ENCODE results near the gene NANOG.
A peak's percentile ranks its signal among the peaks of the same experiment; 100 is the strongest.
"Not testable (repeated sequence)": the region's sequence is repeated elsewhere in the genome, so short reads cannot be mapped to it uniquely, and the experiment has no call there.

NANOG gene

GRCh38 chr12:7788884-7789528 lies at the start of gene NANOG:
TSS of gene NANOG (plus strand) at chr12:7789402. CDS start at chr12:7789615, 213 bp downstream.
- DNase-seq (ENCODE audit: low read depth in 1 of 2, low spot score in 1 of 2); in situ Hi-C loops (cut with HindIII; ENCODE audit: low pct_unique_long_range_greater_than_20kb, low sequenced_read_pairs): not testable (repeated sequence)

GRCh38 chr12:7747246-7747645 lies 42.0 kb upstream of the NANOG start, which contains the start of gene CLEC4C:
TSS of gene CLEC4C (minus strand) at chr12:7747375. CDS start at chr12:7747348, 27 bp downstream.
- in situ Hi-C loops (cut with HindIII; ENCODE audit: low pct_unique_long_range_greater_than_20kb, low sequenced_read_pairs): no loop called here
- no peak for DNase-seq (ENCODE audit: low read depth in 1 of 2, low spot score in 1 of 2)
- no peak for TF ChIP-seq JUND (IDR thresholded peaks at IDR 0.05; ENCODE audit: low read depth)

GRCh38 chr12:7748852-7749251 lies 40.4 kb upstream of the NANOG start:
- in situ Hi-C loops (cut with HindIII; ENCODE audit: low pct_unique_long_range_greater_than_20kb, low sequenced_read_pairs): no loop called here
- no peak for DNase-seq (ENCODE audit: low read depth in 1 of 2, low spot score in 1 of 2)
- TF ChIP-seq JUND (IDR thresholded peaks at IDR 0.05; ENCODE audit: low read depth): no peak

- in situ Hi-C loops (cut with HindIII; ENCODE audit: low pct_unique_long_range_greater_than_20kb, low sequenced_read_pairs): no loop called here
- TF ChIP-seq JUND (IDR thresholded peaks at IDR 0.05; ENCODE audit: low read depth): no peak
- no peak for DNase-seq (ENCODE audit: low read depth in 1 of 2, low spot score in 1 of 2)
These were observed 39.8 kb upstream of the NANOG start for GRCh38 chr12:7749442-7749841.

GRCh38 chr12:7750350-7750749 lies 38.9 kb upstream of the NANOG start:
- DNase-seq (ENCODE audit: low read depth in 1 of 2, low spot score in 1 of 2): no peak
- no peak for TF ChIP-seq JUND (IDR thresholded peaks at IDR 0.05; ENCODE audit: low read depth)
- in situ Hi-C loops (cut with HindIII; ENCODE audit: low pct_unique_long_range_greater_than_20kb, low sequenced_read_pairs): no loop called here

GRCh38 chr12:7751394-7751793 lies 37.8 kb upstream of the NANOG start:
- in situ Hi-C loops (cut with HindIII; ENCODE audit: low pct_unique_long_range_greater_than_20kb, low sequenced_read_pairs): no loop called here

GRCh38 chr12:7751941-7752922 lies 37.0 kb upstream of the NANOG start:
- in situ Hi-C loops (cut with HindIII; ENCODE audit: low pct_unique_long_range_greater_than_20kb, low sequenced_read_pairs); DNase-seq (ENCODE audit: low read depth in 1 of 2, low spot score in 1 of 2): not testable (repeated sequence)

More at GRCh38 chr12:7751394-7751793, 37.8 kb upstream of the NANOG start:
- TF ChIP-seq JUND (IDR thresholded peaks at IDR 0.05; ENCODE audit: low read depth): no peak
- no peak for DNase-seq (ENCODE audit: low read depth in 1 of 2, low spot score in 1 of 2)

- DNase-seq (ENCODE audit: low read depth in 1 of 2, low spot score in 1 of 2); in situ Hi-C loops (cut with HindIII; ENCODE audit: low pct_unique_long_range_greater_than_20kb, low sequenced_read_pairs): not testable (repeated sequence)
These were observed 33.5 kb upstream of the NANOG start for GRCh38 chr12:7755668-7756067.

- in situ Hi-C loops (cut with HindIII; ENCODE audit: low pct_unique_long_range_greater_than_20kb, low sequenced_read_pairs): no loop called here
- TF ChIP-seq JUND (IDR thresholded peaks at IDR 0.05; ENCODE audit: low read depth): no peak
- peak in 1 of 2 experiments; percentile 41 for DNase-seq (ENCODE audit: low read depth in 1 of 2, low spot score in 1 of 2)
These were observed 32.2 kb upstream of the NANOG start for GRCh38 chr12:7756993-7757392.

- no peak for TF ChIP-seq JUND (IDR thresholded peaks at IDR 0.05; ENCODE audit: low read depth)
- in situ Hi-C loops (cut with HindIII; ENCODE audit: low pct_unique_long_range_greater_than_20kb, low sequenced_read_pairs): no loop called here
- no peak for DNase-seq (ENCODE audit: low read depth in 1 of 2, low spot score in 1 of 2)
These were observed 30.4 kb upstream of the NANOG start for GRCh38 chr12:7758766-7759140.

- no peak for DNase-seq (ENCODE audit: low read depth in 1 of 2, low spot score in 1 of 2)
- in situ Hi-C loops (cut with HindIII; ENCODE audit: low pct_unique_long_range_greater_than_20kb, low sequenced_read_pairs): no loop called here
- TF ChIP-seq JUND (IDR thresholded peaks at IDR 0.05; ENCODE audit: low read depth): no peak
These were observed 19.2 kb upstream of the NANOG start for GRCh38 chr12:7769999-7770398.

GRCh38 chr12:7781274-7781673 lies 7.9 kb upstream of the NANOG start:
- in situ Hi-C loops (cut with HindIII; ENCODE audit: low pct_unique_long_range_greater_than_20kb, low sequenced_read_pairs): no loop called here
- TF ChIP-seq JUND (IDR thresholded peaks at IDR 0.05; ENCODE audit: low read depth): no peak
- DNase-seq (ENCODE audit: low read depth in 1 of 2, low spot score in 1 of 2): no peak

GRCh38 chr12:7782055-7782454 lies 7.1 kb upstream of the NANOG start:
- no peak for TF ChIP-seq JUND (IDR thresholded peaks at IDR 0.05; ENCODE audit: low read depth)
- no peak for DNase-seq (ENCODE audit: low read depth in 1 of 2, low spot score in 1 of 2)
- in situ Hi-C loops (cut with HindIII; ENCODE audit: low pct_unique_long_range_greater_than_20kb, low sequenced_read_pairs): no loop called here

GRCh38 chr12:7783433-7783832 lies 5.8 kb upstream of the NANOG start:
- in situ Hi-C loops (cut with HindIII; ENCODE audit: low pct_unique_long_range_greater_than_20kb, low sequenced_read_pairs); DNase-seq (ENCODE audit: low read depth in 1 of 2, low spot score in 1 of 2): not testable (repeated sequence)
